ENCODE data around the gene IGF1R. TPM values are rescaled to one million over a fixed set of nuclear protein-coding genes. Genes with fewer than 3 reads are reported as not detected.
A peak's percentile ranks its signal among the peaks of the same experiment; 100 is the strongest.

Gene IGF1R
- total RNA-seq, 1 donor from 2014 or later: 28.2 TPM

GRCh38 chr15:98724494-98724893, 76.2 kb downstream of the IGF1R start:
- DNase-seq (ENCODE audit: low read depth, low spot score): no peak

GRCh38 chr15:98725874-98726273, 77.5 kb downstream of the IGF1R start:
- DNase-seq (ENCODE audit: low read depth, low spot score): no peak

- DNase-seq (ENCODE audit: low read depth, low spot score): peak; percentile 84
Measured at GRCh38 chr15:98727115-98728040, 79.0 kb downstream of the IGF1R start.

GRCh38 chr15:98728082-98728810, 79.9 kb downstream of the IGF1R start:
- DNase-seq (ENCODE audit: low read depth, low spot score): no peak

- DNase-seq (ENCODE audit: low read depth, low spot score): no peak
Measured at GRCh38 chr15:98728811-98729160, 80.4 kb downstream of the IGF1R start.

GRCh38 chr15:98729446-98730042, 81.2 kb downstream of the IGF1R start:
- DNase-seq (ENCODE audit: low read depth, low spot score): no peak

- DNase-seq (ENCODE audit: low read depth, low spot score): no peak
Measured at GRCh38 chr15:98730860-98731711, 82.7 kb downstream of the IGF1R start.

GRCh38 chr15:98731712-98732450, 83.5 kb downstream of the IGF1R start:
- DNase-seq (ENCODE audit: low read depth, low spot score): no peak

GRCh38 chr15:98733098-98733497, 84.8 kb downstream of the IGF1R start:
- DNase-seq (ENCODE audit: low read depth, low spot score): no peak

- no peak for DNase-seq (ENCODE audit: low read depth, low spot score)
Measured at GRCh38 chr15:98734466-98735199, 86.3 kb downstream of the IGF1R start.

- no peak for DNase-seq (ENCODE audit: low read depth, low spot score)
Measured at GRCh38 chr15:98735304-98735703, 87.0 kb downstream of the IGF1R start.

- no peak for DNase-seq (ENCODE audit: low read depth, low spot score)
Measured at GRCh38 chr15:98735895-98736617, 87.7 kb downstream of the IGF1R start.

- no peak for DNase-seq (ENCODE audit: low read depth, low spot score)
Measured at GRCh38 chr15:98737159-98737558, 88.8 kb downstream of the IGF1R start.

GRCh38 chr15:98737721-98738120, 89.4 kb downstream of the IGF1R start:
- DNase-seq (ENCODE audit: low read depth, low spot score): no peak

GRCh38 chr15:98738689-98739401, 90.5 kb downstream of the IGF1R start:
- DNase-seq (ENCODE audit: low read depth, low spot score): no peak

- no peak for DNase-seq (ENCODE audit: low read depth, low spot score)
Measured at GRCh38 chr15:98740295-98740694, 92.0 kb downstream of the IGF1R start.

GRCh38 chr15:98740963-98741362, 92.6 kb downstream of the IGF1R start:
- DNase-seq (ENCODE audit: low read depth, low spot score): no peak

GRCh38 chr15:98743177-98743576, 94.8 kb downstream of the IGF1R start:
- DNase-seq (ENCODE audit: low read depth, low spot score): no peak

GRCh38 chr15:98744506-98744905, 96.2 kb downstream of the IGF1R start:
- no peak for DNase-seq (ENCODE audit: low read depth, low spot score)

Data from pulmonary artery endothelial cell (primary cell).